Pulmonary artery endothelial cell (primary cell): Measurements from ENCODE around the gene ABCC4. TPM values are rescaled to one million over a fixed set of nuclear protein-coding genes. Genes with fewer than 3 reads are reported as not detected.

ENCODE experiments used
- DNase-seq: peaks from one replicate; pipeline ENCODE4 v3.0.0-alpha.2; 2011; ENCODE audit warnings: low read depth, low spot score
- total RNA-seq: library from RNA; depleted of rRNA; stranded (reverse); fragments of >200 nt; gene quantifications from 2 replicates; pipeline ENCODE4 v1.2.3, GENCODE V29; 2014

ABCC4 gene
- total RNA-seq, 1 donor from 2014 or later, result 32.4 TPM

DNA sequence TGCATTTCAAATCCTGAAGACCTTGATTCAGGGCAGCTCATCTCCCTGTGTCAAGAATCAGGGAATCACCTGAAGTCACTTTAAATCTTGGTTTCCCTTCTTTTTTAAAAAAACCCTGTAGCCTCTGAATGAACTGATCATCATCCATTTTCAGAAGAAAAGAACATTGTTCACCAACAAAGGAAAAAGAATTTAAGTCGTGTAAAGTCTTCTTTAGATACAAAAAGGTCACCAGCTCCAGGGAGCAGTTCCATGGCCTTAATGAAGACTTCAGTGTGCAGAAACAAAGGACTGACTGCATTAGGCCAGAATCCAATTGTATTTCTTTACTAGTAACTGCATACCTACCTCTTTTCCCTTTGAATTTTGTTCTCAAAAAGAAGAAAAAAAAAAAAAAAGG, 245.0 kb downstream of the ABCC4 start:
- DNase-seq, result no peak

DNA sequence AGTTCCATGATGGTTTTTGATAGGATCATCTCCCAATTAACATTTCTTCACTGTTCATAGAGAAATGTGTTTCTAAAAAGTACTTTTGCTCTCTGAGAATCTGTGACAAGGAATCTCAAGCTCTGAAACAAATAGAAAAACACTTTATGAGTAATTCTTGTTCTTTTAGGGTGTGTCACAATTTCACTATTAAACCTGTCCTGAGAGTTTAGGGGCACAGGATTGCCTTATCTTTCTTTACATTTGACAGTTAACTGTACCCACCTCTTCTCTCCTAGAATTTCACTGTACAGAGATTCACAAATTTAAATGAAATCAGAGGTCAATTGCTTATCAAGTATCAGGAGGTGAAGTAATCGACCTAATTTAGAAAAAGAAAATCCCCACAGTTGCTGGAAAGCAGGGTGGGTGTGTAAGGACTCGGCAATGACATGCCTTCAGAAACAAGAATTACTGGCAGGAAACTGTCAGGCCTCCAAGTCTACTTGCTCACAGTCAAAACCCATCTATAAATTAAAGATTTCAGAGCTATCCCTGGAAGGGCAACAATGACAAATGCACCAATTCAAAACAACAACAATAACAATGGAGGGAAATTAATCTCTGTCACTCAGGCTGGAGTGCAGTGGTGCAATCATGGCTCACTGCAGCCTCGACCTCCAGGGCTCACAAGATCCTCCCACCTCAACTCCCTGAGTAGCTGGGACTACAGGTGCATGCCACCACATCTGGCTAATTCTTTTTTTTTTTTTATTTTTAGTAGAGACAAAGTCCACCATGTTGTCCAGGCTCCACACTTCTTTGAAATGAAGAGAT, 250.2 kb downstream of the ABCC4 start:
- no peak for DNase-seq

DNA sequence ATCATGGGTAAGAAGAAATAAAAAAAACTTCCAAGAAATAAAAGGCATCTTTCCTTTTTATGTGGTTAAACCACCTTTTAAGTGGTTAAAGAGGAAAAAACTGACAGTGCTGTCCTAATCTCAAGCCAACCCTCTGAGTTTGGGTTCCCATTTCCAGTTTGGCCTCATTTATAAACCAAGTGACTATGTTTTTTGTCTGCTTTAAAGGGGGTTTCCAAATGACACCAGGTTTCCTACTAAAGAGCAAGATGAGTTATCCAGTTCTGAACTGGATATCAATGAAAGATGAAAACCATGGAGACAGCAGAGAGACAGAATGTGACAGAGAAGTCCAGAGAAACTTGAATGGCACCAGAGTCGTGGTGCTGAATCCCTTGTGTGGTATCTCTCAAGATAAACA, 251.5 kb downstream of the ABCC4 start:
- no peak for DNase-seq

DNA sequence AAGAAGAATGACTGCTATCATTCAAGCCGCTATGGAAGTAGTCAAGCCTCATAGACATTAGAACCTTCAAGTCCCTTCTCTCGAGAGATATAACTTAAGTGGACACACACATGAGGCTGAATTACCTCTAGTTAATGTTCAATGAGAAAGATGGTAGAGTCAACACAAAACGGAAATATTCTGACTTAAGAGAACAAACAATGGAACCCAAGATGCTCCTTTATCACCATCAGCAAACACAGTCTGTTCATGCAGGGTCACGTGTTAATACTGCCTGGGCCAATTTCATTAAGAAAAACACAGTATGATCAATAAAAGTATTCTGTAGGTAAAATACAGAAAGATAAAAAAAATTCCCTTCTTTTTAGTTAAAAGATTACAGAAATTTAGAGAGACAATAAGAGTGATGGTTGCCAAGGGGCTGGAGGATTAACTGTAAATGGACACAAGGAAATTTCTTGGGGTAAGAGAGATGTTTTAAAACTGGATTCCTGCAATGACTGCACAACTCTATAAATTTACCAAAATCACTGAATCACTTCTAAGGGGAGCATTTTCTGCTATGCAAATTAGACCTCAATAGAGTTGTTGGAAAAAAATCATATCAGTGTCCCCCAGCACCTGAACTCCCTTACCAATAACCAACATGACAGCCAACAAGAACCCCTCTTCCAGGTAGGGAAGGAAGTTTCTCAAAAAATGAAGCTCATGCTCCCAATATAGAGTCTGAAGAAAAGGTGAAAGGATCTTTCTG, 256.6 kb downstream of the ABCC4 start:
- no peak for DNase-seq

DNA sequence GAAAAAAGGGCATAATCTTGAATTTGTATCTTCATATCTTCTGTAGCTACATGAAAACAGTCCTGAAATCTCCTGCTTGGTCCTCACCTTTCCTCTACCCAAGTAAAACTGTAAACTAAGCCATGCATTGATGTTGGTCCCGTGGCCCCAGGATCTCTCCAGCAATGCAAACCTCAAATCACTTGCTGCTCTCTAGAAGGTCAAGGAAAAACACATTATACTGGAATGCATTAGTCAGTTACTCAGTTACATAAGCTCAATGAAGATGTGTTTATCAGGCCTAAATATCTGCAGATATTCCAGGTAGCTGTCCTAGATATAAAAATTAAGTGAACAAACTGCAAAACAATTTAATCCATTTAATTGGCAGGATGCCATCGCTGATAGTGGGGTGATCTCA, 261.8 kb downstream of the ABCC4 start:
- no peak for DNase-seq

DNA sequence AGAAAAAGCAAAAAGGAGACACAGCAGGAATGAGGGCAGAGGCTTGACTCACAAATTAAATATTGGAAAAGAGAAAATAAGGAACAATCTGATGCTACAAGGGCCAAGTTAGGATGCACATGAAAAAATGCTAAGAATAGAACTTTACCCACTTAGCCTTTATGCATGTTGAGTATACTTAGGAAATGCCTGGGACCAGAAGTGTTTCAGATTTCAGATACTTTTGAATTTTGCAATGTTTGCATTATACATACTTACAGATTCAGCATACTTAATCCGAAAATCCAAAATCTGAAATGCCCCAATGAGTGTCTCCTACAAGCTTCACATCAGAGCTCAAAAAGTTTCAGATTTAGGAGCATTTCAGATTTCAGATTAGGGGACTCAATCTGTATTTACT, 262.3 kb downstream of the ABCC4 start:
- DNase-seq, result no peak

DNA sequence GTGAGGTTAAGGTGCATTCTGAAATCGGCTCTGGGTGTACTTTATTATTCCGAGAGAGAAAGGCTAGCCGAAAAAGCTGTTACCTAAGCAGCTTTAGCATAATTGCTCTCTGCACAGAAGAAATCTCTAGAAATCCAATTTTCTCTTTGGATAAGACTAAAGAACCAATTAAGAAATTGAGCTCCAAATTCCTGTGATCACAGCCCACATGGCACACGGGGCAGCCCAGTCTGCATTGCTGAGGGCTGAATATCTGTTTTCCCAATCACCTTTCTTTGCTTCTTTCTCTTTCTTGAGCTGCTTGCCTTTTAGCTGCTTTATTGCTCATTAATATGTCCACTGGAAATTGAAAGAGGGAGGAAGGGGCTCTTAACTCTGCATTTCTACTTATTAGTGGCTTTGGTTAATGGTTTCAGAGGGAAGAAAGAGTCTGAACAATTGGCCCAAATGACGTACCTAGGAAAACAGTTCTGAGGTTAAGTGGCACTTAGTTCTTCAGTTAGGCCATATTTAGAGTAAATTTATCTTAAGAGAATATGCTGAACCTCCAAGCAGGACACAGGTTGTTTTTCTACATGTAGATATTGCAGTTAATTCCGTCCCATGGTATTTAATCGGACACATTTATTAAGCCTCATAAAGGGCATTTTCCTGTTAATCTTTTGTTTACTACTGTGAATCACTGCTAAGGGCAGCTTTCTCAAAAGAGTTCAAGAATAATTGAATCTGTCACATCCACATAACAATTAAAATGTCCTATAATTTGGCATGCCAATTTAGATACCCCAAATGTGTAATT, 265.7 kb downstream of the ABCC4 start:
- DNase-seq, result no peak

DNA sequence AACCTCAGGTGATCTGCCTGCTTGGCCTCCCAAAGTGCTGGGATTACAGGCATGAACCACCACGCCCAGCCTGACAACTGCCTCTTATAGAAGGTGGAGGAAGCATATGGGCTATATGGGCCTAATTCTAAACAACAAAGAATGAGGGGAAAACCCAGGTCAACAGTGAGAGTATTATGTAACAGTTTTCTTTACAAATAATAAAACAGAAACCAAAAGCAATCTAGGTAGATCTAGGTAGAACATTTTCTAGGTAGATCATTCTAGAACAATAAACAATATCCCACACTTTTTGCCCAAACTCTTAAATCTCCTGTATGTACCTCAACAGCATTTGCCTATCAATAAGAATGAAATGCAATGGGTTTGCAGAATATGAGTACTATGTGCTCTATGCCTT, 267.4 kb downstream of the ABCC4 start:
- DNase-seq, result no peak

DNA sequence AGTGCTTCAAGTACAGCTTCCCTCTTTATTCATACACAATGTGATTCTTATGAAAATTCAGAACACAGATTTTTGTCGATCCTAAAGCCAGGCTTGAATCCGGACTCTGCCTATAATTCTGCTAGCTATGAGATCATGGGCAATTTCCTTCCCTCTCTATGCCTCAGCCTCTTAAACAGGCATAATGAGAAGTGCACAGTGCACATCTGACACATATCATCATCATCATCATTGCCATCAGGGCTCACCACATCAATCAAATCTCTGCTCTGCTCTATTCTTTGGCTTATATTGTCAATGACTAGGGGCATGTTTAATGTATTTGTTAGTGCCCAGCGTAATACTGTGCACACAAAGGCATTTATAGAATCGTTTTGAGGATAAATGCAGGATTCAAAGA, 269.1 kb downstream of the ABCC4 start:
- no peak for DNase-seq

DNA sequence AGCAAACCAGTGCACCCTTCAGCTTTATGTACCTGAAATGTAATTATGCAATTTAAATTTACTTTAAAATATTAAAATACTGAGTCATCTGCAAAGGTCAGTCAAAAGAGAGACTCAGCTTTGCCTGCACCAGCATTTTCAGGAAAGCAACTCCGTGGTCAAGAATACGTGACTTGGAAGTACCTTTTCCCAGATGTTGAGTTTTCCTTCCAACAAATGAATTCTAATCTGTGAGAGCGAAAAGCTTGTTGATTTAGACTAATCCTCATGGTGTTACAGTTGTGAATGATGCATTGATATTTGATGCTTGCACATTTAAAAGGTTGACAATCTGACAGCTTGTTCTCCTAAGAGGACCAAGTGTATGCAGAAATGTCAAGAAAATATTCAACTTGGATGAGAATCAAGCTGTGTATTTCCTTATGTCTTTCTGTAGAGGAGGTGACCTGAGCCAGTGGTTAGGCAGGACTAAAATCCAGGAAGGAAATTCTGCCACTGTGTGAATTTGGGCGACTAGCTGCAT, 270.4 kb downstream of the ABCC4 start:
- DNase-seq, result no peak

DNA sequence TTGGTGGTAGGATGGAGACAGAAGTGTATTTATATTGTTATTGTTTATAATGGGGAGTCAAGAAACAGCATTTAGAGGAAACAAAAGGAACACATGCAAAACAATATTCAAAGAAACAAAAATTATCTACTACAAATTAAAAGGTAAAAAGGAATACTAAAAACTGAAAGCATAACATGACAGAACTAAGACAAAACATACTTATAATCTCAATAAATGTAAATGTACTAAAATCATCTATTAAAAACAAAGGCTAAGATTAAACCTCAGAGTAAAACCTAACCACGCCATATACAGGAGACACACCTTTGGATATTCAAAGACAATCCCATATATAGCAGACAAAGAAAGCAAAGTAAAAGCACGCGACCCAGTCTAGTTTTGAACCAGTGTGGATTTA, 273.6 kb downstream of the ABCC4 start:
- DNase-seq, result no peak

DNA sequence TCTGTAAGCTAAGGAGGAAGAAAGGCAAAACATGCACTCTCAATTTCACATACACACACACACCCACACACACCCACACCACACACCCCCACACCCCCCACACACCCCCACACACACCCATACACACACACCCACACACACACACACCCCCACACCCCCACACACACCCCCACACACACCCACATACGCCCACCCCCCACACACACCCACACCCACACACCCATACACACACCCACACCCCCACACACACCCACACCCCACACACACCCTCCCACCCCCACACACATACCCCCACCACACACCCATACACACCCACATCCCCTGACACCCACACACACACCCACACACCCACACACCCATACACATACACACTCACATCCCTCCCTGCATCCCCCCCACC, 276.1 kb downstream of the ABCC4 start:
- DNase-seq, result no peak

DNA sequence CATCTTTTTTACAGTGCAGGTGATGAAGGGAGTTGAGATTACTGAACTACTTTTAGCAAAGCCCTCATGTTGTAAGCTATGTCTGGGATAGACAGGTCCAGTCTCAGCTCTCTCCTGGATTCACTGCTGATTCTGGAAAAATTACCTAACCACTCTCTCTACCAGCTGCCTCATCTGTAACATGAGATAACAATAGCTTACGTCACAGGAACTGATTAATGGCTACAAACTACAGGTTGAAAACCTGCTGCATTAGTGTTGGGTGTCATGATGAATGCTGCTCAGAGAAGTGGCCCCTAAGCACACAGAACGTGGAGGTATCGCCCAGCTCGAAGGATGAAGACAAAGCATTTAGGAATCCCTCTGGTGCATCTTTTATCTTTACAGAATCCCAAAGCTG, 277.8 kb downstream of the ABCC4 start:
- DNase-seq, result no peak

DNA sequence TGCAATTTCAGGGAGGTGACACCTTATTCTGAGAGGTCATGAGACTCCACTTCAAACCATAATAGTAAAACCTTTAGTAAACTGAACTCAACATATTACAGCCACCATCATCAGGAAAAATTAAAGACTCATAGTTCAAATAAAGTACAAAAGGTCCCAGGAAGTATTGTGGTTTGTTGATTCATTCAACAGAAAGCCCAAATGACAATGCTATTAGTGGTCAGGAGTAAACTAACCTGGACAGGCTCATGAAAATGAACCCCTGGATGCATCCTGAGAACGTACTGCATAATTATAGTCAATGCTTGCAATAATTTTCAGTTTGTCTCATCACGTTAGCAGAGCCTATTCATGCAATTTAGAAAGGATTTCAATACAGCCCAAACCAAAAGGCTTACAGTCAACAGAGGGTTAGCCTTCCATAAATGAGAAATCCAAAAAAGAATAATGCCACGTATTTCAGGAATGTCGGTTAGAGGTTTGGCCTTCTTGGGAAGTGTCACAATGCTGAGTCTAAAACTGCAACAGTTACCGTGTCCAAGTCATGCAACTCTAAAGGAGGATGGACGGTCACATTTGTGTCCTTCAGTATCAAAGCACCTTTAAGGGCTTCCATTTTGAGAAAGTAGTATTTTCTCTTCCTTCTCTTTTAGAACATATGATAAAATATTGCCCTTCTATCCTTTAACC, 280.8 kb downstream of the ABCC4 start:
- DNase-seq, result no peak

DNA sequence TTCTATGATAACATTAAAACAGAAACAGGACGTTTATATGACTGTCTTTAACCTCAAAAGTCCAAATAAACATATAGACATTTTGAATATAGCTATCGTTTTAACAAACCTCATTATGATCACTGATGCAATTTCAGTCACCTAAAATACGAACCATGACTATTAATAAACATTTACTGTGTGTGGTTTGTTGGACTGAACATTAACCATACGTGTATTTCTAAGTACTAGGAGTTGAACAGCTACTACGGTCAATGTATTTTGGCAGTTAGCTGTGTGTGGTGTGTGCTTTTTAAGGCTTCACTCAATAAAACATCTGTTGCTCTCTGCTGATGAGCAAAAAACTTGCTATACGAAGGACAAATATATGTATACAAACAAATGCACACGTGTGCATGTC, 281.4 kb downstream of the ABCC4 start:
- DNase-seq, result no peak

DNA sequence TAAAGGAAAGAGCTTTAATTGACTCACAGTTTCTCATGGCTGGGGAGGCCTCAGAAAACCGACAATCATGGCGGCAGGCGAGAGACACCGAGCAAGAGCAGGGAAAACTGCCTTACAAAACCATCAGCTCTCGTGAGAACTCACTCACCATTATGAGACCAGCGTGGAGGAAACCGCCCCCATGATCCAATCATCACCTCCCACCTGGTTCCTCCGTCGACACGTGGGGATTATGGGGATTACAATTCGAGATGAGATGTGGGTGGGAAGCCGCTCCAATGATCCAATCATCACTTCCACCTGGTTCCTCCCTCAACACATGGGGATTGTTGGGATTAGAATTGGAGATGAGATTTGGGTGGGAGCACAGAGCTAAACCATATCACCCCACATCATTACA, 293.9 kb downstream of the ABCC4 start:
- DNase-seq, result no peak

DNA sequence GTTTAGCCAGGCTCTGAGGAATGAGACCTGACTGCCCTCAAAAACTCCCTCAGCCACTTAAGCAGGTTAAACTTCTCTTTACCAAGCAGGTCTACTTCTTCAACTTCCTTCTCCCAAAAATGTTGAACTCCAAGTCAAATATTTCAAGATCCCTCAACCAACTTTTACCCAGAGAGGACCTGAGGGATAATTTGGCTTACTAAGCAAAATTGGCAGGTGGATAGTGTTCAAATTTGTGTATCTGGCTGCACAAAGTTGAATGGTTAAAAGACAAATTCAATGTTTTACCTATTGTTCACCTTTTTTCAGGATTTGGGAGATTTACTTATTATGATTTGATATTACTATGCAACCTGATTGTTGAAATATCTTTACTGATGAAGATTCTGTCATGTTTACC, 296.0 kb downstream of the ABCC4 start:
- no peak for DNase-seq

DNA sequence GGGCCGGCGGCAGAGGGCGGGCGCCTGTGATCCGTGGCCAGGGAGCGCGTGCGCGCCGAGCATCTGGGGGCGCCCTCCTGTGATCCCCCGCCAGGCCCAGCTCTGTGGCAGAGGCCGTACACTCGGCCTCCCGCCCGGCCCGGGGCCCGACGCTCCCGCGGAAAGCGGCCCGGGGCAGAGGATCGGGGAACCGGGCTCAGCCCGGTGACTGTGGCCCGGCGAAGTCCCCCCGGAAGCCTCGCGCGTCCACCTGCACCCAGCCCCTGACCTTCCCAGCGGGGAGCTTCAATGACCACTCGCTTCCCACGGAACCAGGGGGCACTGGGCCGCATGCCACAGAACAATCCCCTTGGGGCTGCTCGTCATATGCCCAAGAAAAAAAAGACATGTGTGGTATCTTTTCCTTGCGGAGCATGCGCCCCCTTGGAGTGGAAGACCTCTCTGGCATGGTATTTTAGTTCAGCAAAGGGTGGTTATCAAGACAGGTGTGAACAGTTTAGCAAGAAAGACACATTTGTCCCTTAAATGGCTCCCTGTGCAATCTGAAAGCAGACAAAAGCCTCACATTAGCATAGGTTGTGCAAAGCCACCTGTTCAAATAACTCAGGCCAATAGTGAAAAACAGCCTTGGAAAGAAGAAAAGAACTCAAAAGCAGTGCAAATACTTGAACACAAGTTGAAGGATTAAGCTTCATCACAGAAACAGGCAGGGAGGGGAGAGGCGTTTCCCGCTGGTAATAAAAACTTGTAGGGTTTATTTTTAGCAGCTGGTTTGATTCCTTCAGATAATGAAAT, 298.0 kb downstream of the ABCC4 start:
- no peak for DNase-seq

DNA sequence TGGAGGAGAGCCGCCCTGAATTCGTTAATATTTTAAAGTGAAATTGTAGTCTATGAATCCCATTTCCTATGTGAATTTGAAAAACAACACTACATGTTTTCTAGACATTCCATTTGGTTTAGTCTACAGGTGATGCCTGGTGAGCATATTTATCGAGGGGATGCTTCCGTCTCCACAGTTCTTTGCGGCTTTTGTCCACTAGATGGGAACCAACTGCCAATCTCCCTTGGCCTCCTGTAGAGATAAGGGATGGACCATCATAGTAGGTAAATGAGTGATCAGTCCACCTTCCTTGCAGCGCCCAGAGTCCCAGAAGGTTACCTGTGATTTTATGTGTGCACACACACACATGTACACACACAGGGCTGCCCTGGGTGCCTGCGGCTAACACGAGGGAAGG, 299.1 kb downstream of the ABCC4 start:
- DNase-seq, result no peak

DNA sequence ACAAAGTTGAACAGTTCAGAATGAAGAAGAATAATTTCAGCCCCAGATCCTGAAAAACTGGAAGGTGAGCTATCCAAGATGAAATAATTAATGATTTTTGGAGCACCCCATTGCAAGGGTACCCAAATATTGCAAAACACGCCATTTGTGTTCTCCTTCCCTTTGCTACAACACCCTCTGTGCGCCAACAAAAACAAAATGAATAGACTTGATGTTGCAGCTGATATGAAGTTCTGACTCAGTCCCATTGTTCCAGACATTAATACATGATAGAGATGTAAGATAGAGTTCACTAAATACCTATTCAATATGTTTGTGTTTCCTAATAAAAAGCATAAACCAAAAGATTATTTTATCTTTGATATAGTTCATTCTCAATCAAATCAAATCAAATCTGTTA, 301.4 kb downstream of the ABCC4 start:
- DNase-seq, result peak; percentile 19

DNA sequence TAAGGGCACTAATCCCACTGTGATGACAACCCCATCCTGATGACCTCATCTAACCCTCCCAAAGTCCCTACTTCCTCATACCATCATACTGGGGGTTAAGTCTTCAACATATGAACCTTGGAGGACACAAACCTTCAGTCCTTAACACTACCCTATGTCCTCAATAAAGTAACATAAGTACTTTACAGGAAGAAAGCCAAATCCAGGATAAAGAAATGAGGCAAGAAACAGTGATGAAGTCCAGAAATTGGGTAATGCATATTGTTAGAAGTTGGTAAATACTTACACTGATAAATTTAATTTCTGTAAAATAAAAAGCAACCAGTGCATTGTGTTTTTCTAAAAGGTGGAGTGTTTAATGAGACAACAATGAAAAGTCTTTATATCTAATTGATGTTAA, 304.1 kb downstream of the ABCC4 start:
- no peak for DNase-seq
